HT1080 (cell line): ENCODE measurements around the gene CPLANE1. TPM values are rescaled to one million over a fixed set of nuclear protein-coding genes. Genes with fewer than 3 reads are reported as not detected.
"Not testable (repeated sequence)": the region's sequence is repeated elsewhere in the genome, so short reads cannot be mapped to it uniquely, and the experiment has no call there.

Experiments used
- DNase-seq: peaks from one replicate; pipeline ENCODE4 v3.0.0-alpha.2; 2015; ENCODE audit warnings: low read depth
- total RNA-seq: library from RNA; depleted of rRNA; stranded (reverse); fragments of >200 nt; shearing (Covaris generic); gene quantifications from 2 replicates; pipeline ENCODE4 v1.2.3, GENCODE V29; 2014

CPLANE1 gene
- total RNA-seq, 1 experiment from 2014 or later, result 4.8 TPM

GRCh38 chr5:37121465-37121864, 127.7 kb downstream of the CPLANE1 start:
- DNase-seq, result no peak

DNA sequence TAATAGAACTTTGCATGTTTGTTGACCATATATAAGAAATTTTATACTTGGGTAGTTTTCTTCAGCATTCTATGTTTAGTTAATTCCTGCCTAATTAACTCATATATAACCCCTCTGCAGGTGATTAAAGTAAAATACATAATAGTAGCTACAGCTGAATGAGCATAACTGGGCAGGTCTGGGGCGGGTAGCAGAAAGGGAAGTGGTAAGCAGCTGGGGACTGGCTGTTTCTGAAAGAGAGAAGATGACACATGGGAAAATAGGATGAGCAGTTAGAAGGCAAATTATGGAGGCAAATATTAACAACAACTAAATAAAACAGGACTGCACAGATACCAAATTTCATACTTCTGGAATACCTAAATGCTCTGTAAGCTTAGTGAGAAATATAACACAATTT, 128.1 kb downstream of the CPLANE1 start:
- DNase-seq, result no peak

DNA sequence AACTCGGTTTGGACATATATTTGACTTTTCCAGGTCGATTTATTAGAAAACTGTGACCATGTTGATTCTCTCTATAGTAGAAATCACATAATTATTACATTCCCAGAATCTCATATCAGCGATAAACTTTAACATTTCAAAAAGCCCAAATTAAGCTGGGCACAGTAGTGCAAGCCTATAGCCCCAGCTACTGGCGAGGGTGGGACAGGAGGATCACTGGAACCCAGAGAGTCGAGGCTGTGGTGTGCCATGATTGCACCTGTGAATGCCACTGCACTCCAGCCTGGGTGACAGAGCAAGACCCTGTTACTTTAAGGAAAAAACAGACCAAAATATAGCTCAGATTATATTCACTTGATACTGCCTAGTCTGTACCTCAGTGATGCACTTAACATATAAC, 128.9 kb downstream of the CPLANE1 start:
- DNase-seq, result no peak

- no peak for DNase-seq
These were observed 132.8 kb downstream of the CPLANE1 start for GRCh38 chr5:37116359-37116758.

DNA sequence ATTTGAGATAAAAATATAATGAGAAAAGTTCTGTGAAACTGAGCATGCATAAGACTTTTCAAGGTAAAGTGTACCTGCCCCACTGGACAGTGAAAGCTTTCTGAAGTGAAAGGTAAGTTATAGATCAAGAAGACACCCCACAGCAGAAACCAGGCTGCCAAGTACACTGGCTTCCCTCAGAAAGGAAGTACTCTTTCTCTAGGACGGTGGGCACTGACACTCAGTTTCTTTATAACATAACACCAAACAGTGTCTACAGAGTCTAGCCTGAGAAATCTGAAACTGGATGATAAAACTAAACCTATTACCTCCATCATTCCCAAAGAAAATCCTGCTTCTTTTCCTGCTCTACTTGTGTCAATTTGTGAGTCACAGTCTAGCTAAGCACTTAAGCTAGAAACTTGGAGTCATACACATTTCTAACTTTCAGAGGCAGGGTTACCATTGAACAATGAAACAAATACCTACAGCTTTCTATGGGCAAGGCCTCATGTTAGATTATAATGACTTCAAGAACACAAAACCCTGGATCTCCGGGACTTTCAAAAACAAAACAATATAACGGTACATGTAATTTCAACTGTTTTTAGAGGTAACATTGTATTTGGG, 136.7 kb downstream of the CPLANE1 start:
- DNase-seq, result no peak

- no peak for DNase-seq
These were observed 137.5 kb downstream of the CPLANE1 start for GRCh38 chr5:37111426-37112382.

- no peak for DNase-seq
These were observed 139.0 kb downstream of the CPLANE1 start for GRCh38 chr5:37110135-37110534.

- no peak for DNase-seq
These were observed 139.8 kb downstream of the CPLANE1 start for GRCh38 chr5:37109338-37109737.

DNA sequence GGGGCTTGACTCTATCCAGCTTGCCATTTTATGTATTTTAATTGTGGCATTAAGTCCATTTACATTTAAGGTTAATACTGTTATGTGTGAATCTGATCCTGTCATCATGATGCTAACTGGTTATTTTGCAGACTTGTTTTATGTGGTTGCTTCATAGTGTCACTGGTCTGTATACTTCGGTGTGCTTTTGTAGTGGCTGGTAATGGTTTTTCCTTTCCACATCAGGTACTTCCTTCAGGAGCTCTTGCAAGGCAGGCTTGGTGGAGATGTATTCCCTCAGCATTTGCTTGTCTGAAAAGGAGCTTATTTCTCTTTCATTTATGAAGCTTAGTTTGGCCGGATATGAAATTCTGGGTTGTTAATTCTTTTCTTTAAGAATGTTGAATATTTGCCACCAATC, 145.9 kb downstream of the CPLANE1 start:
- no peak for DNase-seq

DNA sequence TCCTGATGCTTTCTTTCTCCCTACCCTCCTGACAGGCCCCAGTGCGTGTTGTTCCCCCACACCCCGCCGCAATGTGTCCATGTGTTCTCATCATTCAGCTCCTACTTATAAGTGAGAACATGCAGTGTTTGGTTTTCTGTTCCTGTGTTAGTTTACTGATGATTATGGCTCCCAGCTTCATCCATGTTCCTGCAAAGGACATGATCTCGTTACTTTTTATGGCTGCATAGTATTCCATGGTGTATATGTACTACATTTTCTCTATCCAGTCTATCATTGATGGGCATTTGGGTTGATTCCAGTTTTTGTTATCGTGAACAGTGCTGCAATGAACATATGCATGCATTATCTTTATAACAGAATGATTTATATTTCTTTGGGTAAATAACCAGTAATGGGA, 149.9 kb downstream of the CPLANE1 start:
- not testable (repeated sequence) for DNase-seq

GRCh38 chr5:37093795-37094194, 155.4 kb downstream of the CPLANE1 start:
- not testable (repeated sequence) for DNase-seq

DNA sequence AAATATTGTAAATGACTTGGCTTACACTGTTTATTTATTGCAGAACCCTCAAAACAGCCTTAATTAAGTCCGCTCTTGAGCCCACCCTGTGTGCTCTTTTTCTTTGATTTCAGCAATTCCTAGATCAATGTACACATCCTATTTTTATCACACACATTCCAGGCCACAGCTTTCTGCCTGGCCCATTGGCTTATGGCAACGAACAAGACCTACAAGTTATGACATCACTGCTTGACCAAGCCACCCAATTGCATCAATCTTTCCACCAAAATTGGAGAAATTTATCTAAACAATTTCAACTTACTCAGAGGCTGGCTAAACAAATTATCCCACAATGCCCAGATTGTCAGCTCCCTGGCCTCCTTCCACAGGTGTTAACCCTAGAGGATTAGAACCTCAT, 158.4 kb downstream of the CPLANE1 start:
- DNase-seq, result no peak

GRCh38 chr5:37090123-37090726, 159.0 kb downstream of the CPLANE1 start:
- DNase-seq, result no peak

DNA sequence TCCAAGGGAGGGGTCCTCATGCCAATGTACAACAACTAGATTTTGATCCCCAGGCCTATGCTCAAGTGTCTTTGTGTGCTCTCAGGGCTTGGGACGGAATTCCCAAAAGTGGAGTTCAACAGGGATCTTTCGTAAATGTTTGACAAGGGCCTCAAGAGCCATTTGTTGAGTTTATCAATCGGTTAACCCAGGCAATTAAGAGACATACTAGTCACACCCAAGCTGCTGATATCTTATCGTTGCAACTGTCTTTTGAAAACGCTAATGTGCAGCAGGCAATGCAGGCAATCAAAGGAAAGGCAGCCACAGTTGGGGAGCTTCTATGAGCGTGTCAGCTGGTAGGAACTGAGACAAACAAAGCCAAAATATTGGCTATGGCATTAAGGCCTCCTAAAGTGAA, 161.2 kb downstream of the CPLANE1 start:
- no peak for DNase-seq

- peak; percentile 63 for DNase-seq
These were observed 162.6 kb downstream of the CPLANE1 start for GRCh38 chr5:37086466-37087173.

GRCh38 chr5:37086026-37086425, 163.2 kb downstream of the CPLANE1 start:
- DNase-seq, result not testable (repeated sequence)

DNA sequence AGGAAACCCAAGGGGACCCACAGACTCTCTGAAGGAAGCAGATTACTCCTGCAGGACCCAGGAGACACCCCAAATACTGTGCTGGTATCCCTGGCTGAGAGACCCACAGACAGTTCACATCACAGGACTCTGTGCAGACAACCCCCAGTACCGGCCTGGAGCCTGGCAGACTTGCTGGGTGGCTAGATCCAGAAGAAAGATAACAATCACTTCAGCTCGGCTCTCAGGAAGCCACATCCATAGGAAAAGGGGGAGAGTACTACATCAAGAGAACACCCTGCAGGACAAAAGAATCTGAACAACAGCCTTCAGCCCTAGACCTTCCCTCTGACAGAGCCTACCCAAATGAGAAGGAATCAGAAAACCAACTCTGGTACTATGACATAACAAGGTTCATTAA, 166.2 kb downstream of the CPLANE1 start:
- not testable (repeated sequence) for DNase-seq

DNA sequence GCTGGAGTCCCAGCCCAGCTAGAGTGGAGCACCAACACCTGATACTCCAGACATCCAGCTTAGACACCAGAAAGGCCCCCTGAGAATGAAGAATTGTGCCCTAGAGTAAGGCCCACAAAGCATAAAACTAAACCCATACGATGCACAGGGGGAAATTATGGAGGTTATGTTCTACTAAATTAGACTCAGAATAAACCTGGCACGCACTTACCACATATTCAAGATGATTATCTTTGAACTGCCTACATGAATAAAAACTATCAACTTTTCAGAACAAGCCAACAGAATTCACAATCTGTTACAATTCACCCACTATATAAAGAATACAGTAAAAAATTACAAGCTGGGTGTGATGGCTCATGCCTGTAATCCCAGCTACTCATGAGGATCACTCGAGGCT, 168.5 kb downstream of the CPLANE1 start:
- DNase-seq, result no peak

GRCh38 chr5:37077146-37077545, 172.0 kb downstream of the CPLANE1 start:
- no peak for DNase-seq

DNA sequence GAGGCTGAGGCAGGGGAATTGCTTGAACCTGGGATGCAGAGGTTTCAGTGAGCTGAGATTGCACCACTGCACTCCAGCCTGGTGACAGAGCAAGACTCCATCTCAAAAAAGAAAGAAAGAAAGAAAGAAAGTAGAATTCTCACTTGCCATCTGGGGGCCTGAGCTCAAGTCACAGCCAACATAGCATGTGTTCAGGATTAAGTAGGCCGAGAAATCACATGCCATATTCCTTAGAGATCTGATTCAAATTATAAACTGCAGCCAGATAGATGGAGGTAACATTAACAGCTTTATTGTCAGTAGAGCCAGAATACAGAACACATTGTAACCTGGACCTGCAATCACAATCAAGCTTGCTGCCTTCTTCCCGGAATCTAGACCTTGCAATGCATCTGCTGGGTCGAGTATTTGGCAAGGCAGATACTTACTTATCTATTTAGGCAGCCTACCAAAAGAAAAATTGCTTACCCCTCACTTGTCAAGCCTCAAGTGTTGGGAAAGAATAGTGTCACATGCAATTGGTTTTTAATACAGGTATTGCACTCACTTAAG, 173.7 kb downstream of the CPLANE1 start:
- no peak for DNase-seq

GRCh38 chr5:37071901-37072581, 177.1 kb downstream of the CPLANE1 start:
- DNase-seq, result peak; percentile 93
